ENCODE results near the gene ASTN2. TPM values are rescaled to one million over a fixed set of nuclear protein-coding genes. Genes with fewer than 3 reads are reported as not detected.

Gene ASTN2
- total RNA-seq, 4 donors from 2014 or later = 3.3 to 10.2 (median 6.3) TPM

- no peak overlapping the region for H3K4me3 ChIP-seq
- H3K36me3 ChIP-seq = no peaks in the 10 kb centered on the region
- H3K27ac ChIP-seq = no peak overlapping the region
- no peaks in the 10 kb centered on the region for H3K27me3 ChIP-seq
- no peaks in the 10 kb centered on the region for H3K9me3 ChIP-seq
- DNase-seq = no peak
- TF ChIP-seq CTCF (IDR thresholded peaks at IDR 0.05) (no peak), POLR2A (IDR thresholded peaks at IDR 0.05) (no peak)
- H3K4me1 ChIP-seq = no peaks in the 10 kb centered on the region
Observed at GRCh38 chr9:116623715-116624114, 791.1 kb downstream of the ASTN2 start.

- H3K36me3 ChIP-seq = no peaks in the 10 kb centered on the region
- TF ChIP-seq POLR2A (IDR thresholded peaks at IDR 0.05) = no peak
- H3K27ac ChIP-seq = no peak overlapping the region
- no peak overlapping the region for H3K4me3 ChIP-seq
- no peaks in the 10 kb centered on the region for H3K4me1 ChIP-seq
- H3K9me3 ChIP-seq = no peaks in the 10 kb centered on the region
- H3K27me3 ChIP-seq = no peaks in the 10 kb centered on the region
- DNase-seq = no peak
Observed at GRCh38 chr9:116617389-116617788, 797.5 kb downstream of the ASTN2 start.

GRCh38 chr9:116616304-116616914 lies 798.4 kb downstream of the ASTN2 start:
- TF ChIP-seq CTCF (IDR thresholded peaks at IDR 0.05) = no peak
- TF ChIP-seq POLR2A (IDR thresholded peaks at IDR 0.05) = no peak
- Histone ChIP-seq H3K36me3 (no peaks in the 10 kb centered on the region), H3K27ac (no peak overlapping the region), H3K4me3 (no peak overlapping the region), H3K27me3 (no peaks in the 10 kb centered on the region), H3K4me1 (no peaks in the 10 kb centered on the region), H3K9me3 (no peaks in the 10 kb centered on the region)
- DNase-seq = no peak

- Histone ChIP-seq H3K27me3 (no peaks in the 10 kb centered on the region), H3K4me3 (no peak overlapping the region), H3K9me3 (no peaks in the 10 kb centered on the region), H3K36me3 (no peaks in the 10 kb centered on the region), H3K27ac (no peak overlapping the region), H3K4me1 (no peaks in the 10 kb centered on the region)
- TF ChIP-seq POLR2A (IDR thresholded peaks at IDR 0.05) (no peak), CTCF (IDR thresholded peaks at IDR 0.05) (no peak)
- no peak for DNase-seq
Observed at GRCh38 chr9:116608064-116608463, 806.8 kb downstream of the ASTN2 start.

GRCh38 chr9:116605904-116606341 lies 808.9 kb downstream of the ASTN2 start:
- Histone ChIP-seq H3K36me3 (no peaks in the 10 kb centered on the region), H3K27ac (no peak overlapping the region), H3K9me3 (no peaks in the 10 kb centered on the region), H3K4me1 (no peaks in the 10 kb centered on the region), H3K27me3 (no peaks in the 10 kb centered on the region), H3K4me3 (no peak overlapping the region)
- no peak for DNase-seq
- no peak for TF ChIP-seq POLR2A (IDR thresholded peaks at IDR 0.05)
- no peak for TF ChIP-seq CTCF (IDR thresholded peaks at IDR 0.05)

- Histone ChIP-seq H3K9me3 (no peaks in the 10 kb centered on the region), H3K27me3 (no peaks in the 10 kb centered on the region), H3K36me3 (no peaks in the 10 kb centered on the region), H3K4me3 (no peak overlapping the region), H3K4me1 (no peaks in the 10 kb centered on the region), H3K27ac (no peak overlapping the region)
- DNase-seq = no peak
- TF ChIP-seq CTCF (IDR thresholded peaks at IDR 0.05) (no peak), POLR2A (IDR thresholded peaks at IDR 0.05) (no peak)
Observed at GRCh38 chr9:116605060-116605459, 809.8 kb downstream of the ASTN2 start.

Measured in Peyer's patch (tissue), 4 donors.